Subcutaneous adipose tissue (tissue), 4 donors: ENCODE measurements around the gene FES. TPM values are rescaled to one million over a fixed set of nuclear protein-coding genes. Genes with fewer than 3 reads are reported as not detected.

Experiments
- CTCF ChIP-seq: fragments of 450-650 bp; IDR thresholded peaks from one replicate; pipeline ENCODE4 v1.5.1; 2016; ENCODE audit warnings: low read depth, mild to moderate bottlenecking, control low read depth, antibody characterized with exemption, moderate library complexity
- total RNA-seq, 4 donors: library from RNA; depleted of rRNA; stranded (reverse); fragments of >200 nt; gene quantifications; one replicate each; pipeline ENCODE4 v1.1.0, GENCODE V29; 2016

FES gene
- total RNA-seq, 4 donors from 2014 or later: 37.5 to 85.2 (median 75.8) TPM

- TF ChIP-seq CTCF: no peak
These were observed 22.0 kb downstream of the FES start for GRCh38 chr15:90906181-90906849.

GRCh38 chr15:90907051-90907660 is 22.9 kb downstream of the FES start:
- no peak for TF ChIP-seq CTCF

GRCh38 chr15:90907838-90908507 is 23.7 kb downstream of the FES start:
- TF ChIP-seq CTCF: no peak

- TF ChIP-seq CTCF: no peak
These were observed 25.7 kb downstream of the FES start for GRCh38 chr15:90909976-90910375.

- TF ChIP-seq CTCF: no peak
These were observed 26.4 kb downstream of the FES start for GRCh38 chr15:90910441-90911301.

- no peak for TF ChIP-seq CTCF
These were observed 27.0 kb downstream of the FES start for GRCh38 chr15:90911302-90911623.
